Keratinocyte (primary cell): Measurements from ENCODE around the gene PRPF8. TPM values are rescaled to one million over a fixed set of nuclear protein-coding genes. Genes with fewer than 3 reads are reported as not detected.

Experiments
- DNase-seq: peaks from one replicate; pipeline ENCODE4 v3.0.0-alpha.2; 2011; ENCODE audit warnings: low read depth, missing footprints, low spot score
- FAIRE-seq: peaks from 2 replicates; lab custom pipeline; 2011; peaks lifted over from hg19 to GRCh38; lab: Jason Lieb, UNC
- H2AFZ ChIP-seq: 2 replicates; pipeline ENCODE4 v1.6.0; 2012; ENCODE audit warnings: low read length, control low read depth, inconsistent platforms; ENCODE audit not compliant: control insufficient read depth
- H3K27ac ChIP-seq: 2 replicates; pipeline ENCODE4 v1.5.1; 2011; ENCODE audit warnings: low read length; ENCODE audit not compliant: control insufficient read depth, insufficient read depth
- H3K27me3 ChIP-seq: 3 replicates; pipeline ENCODE4 v1.6.0; 2011; ENCODE audit warnings: low read length; ENCODE audit not compliant: control insufficient read depth, insufficient read depth; ENCODE audit errors: extremely low read depth
- H3K36me3 ChIP-seq, 2 experiments: 2 replicates in 1 of 2; 3 replicates in 1 of 2; pipeline ENCODE4 v1.5.1; 2011; ENCODE audit warnings: low read length in 2 of 2, mild to moderate bottlenecking in 1 of 2; ENCODE audit not compliant: control insufficient read depth in 2 of 2, insufficient read depth in 2 of 2; ENCODE audit errors: extremely low read depth in 1 of 2
- H3K4me1 ChIP-seq: 3 replicates; pipeline ENCODE4 v1.5.1; 2011; ENCODE audit warnings: low read length; ENCODE audit not compliant: control insufficient read depth, insufficient read depth; ENCODE audit errors: extremely low read depth
- H3K4me2 ChIP-seq: 3 replicates; pipeline ENCODE4 v1.6.0; 2011; ENCODE audit warnings: low read depth, low read length; ENCODE audit not compliant: control insufficient read depth, insufficient read depth; ENCODE audit errors: extremely low read depth
- H3K4me3 ChIP-seq, 3 experiments: fragments of 200-600 bp in 1 of 3; sonication (generic) in 1 of 3; 2 replicates in 2 of 3; 3 replicates in 1 of 3; pipeline ENCODE4 v1.5.1; 2011 to 2016; ENCODE audit warnings: low read length in 3 of 3, mild to moderate bottlenecking in 3 of 3, control low read depth in 2 of 3, inconsistent platforms in 1 of 3, low read depth in 1 of 3, mixed read lengths in 1 of 3, mixed run types in 1 of 3, moderate library complexity in 1 of 3; ENCODE audit not compliant: control insufficient read depth in 2 of 3, insufficient read depth in 2 of 3; ENCODE audit errors: extremely low read depth in 1 of 3
- H3K79me2 ChIP-seq: 2 replicates; pipeline ENCODE4 v1.6.0; 2012; ENCODE audit warnings: low read length; ENCODE audit not compliant: control insufficient read depth, insufficient read depth
- H3K9ac ChIP-seq: 3 replicates; pipeline ENCODE4 v1.6.0; 2011; ENCODE audit warnings: low read length; ENCODE audit not compliant: control insufficient read depth, insufficient read depth; ENCODE audit errors: extremely low read depth
- H3K9me1 ChIP-seq: 3 replicates; pipeline ENCODE4 v1.6.0; 2011; ENCODE audit warnings: low read length; ENCODE audit not compliant: control insufficient read depth, insufficient read depth; ENCODE audit errors: extremely low read depth
- H3K9me3 ChIP-seq: 2 replicates; pipeline ENCODE4 v1.5.1; 2012; ENCODE audit warnings: low read depth, low read length; ENCODE audit not compliant: control insufficient read depth
- H4K20me1 ChIP-seq: 3 replicates; pipeline ENCODE4 v1.6.0; 2011; ENCODE audit warnings: low read length; ENCODE audit not compliant: control insufficient read depth, insufficient read depth; ENCODE audit errors: extremely low read depth
- CTCF ChIP-seq, 3 experiments: IDR thresholded peaks in 1 of 3; conservative IDR thresholded peaks in 1 of 3; optimal IDR thresholded peaks in 1 of 3; 2 replicates in 2 of 3; 3 replicates in 1 of 3; pipeline versions ENCODE3 to v1.5.1; 2011; ENCODE audit warnings: low read length in 3 of 3, mild to moderate bottlenecking in 3 of 3, moderate library complexity in 2 of 3, control low read depth in 1 of 3, inconsistent platforms in 1 of 3; ENCODE audit not compliant: insufficient read depth in 2 of 3; ENCODE audit errors: extremely low read depth in 1 of 3
- EZH2 ChIP-seq: IDR thresholded peaks from one replicate; pipeline ENCODE4 v1.6.1; 2012; ENCODE audit warnings: inconsistent platforms, mild to moderate bottlenecking, low read length, moderate library complexity
- dilution Hi-C: fragments of 300-500 bp; cut with MboI; formaldehyde crosslinking; loops from one replicate; pipeline ENCODE4 v1.7.0; 2020; ENCODE audit warnings: low sequenced_read_pairs; ENCODE audit not compliant: extremely low pct_ligation_motif_present
- polyA plus RNA-seq, 5 experiments: library from polyadenylated mRNA; depleted of rRNA in 3 of 5; stranded (reverse) in 3 of 5; stranded (forward) in 1 of 5; unstranded in 1 of 5; fragments of >200 nt; gene quantifications; 1 replicate in 1 of 5; 2 replicates in 3 of 5; 3 replicates in 1 of 5; pipeline versions ENCODE4 v1.2.1 to v1.2.3, GENCODE V29; 2011 to 2012; ENCODE audit warnings: missing spikeins in 2 of 5, low read depth in 1 of 5, low replicate concordance in 1 of 5

Gene PRPF8
- polyA plus RNA-seq, 1 donor (not counting 4 experiments of a cell fraction or from before 2014, with no cell fraction given): 97.5 TPM

DNA sequence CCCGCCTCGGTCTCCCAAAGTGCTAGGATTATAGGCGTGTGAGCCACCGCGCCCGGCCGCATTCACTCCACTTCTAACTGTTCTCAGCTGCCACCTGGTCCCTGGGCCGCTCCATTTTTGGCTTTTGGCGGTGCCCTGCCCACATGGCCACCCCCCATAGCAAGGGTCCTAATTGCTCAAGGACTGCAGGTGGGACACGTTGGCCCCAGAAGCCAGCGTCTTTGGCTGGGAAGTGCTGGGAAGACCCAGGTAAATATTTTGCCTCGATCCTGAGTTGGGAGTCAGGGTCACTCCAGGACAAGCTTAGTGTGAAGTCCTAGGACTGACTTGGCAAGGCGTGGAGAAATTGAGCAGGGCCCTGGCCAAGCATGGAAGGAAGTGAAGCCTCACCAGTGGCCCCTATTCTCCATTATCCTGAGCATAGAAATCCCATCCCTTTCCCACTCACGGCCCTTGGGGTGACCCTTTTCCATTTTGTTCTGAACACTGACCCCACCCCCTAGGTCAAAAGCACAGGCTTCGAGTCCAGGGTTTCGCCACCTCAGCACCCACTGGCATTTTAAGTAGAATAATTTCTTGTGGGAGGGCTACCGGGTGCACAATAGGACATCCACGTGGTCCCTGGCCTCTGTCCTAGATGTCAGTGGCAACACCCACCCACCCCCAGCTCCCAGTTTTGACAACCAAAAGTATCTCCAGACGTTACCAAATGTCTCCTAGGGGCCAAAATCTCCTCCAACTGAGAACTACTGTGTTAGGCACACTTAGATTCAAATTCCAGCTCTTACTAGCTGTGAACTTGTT is 33.9 kb upstream of the PRPF8 start:
- H3K9me1 ChIP-seq: no peaks in the 10 kb centered on the region
- H3K27ac ChIP-seq: no peak overlapping the region
- peaks cover 21% of the 10 kb centered on the region for H3K79me2 ChIP-seq
- no peaks in the 10 kb centered on the region for H3K9me3 ChIP-seq
- dilution Hi-C loops: no loop called here
- no peak for TF ChIP-seq EZH2
- no peak for TF ChIP-seq CTCF (optimal IDR thresholded peaks at IDR 0.05 in 1 of 3, IDR thresholded peaks at IDR 0.05 in 1 of 3, conservative IDR thresholded peaks at IDR 0.05 in 1 of 3; ENCODE audit: extremely low read depth in 1 of 3, insufficient read depth in 2 of 3, low read length in 3 of 3)
- no peak overlapping the region for H3K4me2 ChIP-seq
- no peak for DNase-seq
- H3K4me1 ChIP-seq: peaks cover 24% of the 10 kb centered on the region
- H3K27me3 ChIP-seq: no peaks in the 10 kb centered on the region
- H2AFZ ChIP-seq: no peak overlapping the region
- H3K36me3 ChIP-seq: peaks cover 7% of the 10 kb centered on the region in 2 experiments
- no peak overlapping the region for H3K9ac ChIP-seq
- no peak overlapping the region for H3K4me3 ChIP-seq
- H4K20me1 ChIP-seq: peaks cover 13% of the 10 kb centered on the region
- no peak for FAIRE-seq

- Histone ChIP-seq H3K27ac (peak overlapping the region; percentile 94), H3K4me2 (peak overlapping the region; percentile 99), H3K4me1 (peaks cover 38% of the 10 kb centered on the region), H2AFZ (peak overlapping the region; percentile 93), H3K27me3 (no peaks in the 10 kb centered on the region), H3K9me1 (no peaks in the 10 kb centered on the region), H3K36me3 (peaks cover 22% of the 10 kb centered on the region in 2 experiments), H3K79me2 (peaks cover 35% of the 10 kb centered on the region), H3K9ac (peak overlapping the region; percentile 93), H4K20me1 (peaks cover 27% of the 10 kb centered on the region), H3K9me3 (no peaks in the 10 kb centered on the region), H3K4me3 (peak overlapping the region; percentile 63 to 87 (median 86))
- FAIRE-seq: peak; percentile 97
- no peak for TF ChIP-seq CTCF (optimal IDR thresholded peaks at IDR 0.05 in 1 of 3, IDR thresholded peaks at IDR 0.05 in 1 of 3, conservative IDR thresholded peaks at IDR 0.05 in 1 of 3; ENCODE audit: extremely low read depth in 1 of 3, insufficient read depth in 2 of 3, low read length in 3 of 3)
- TF ChIP-seq EZH2: no peak
- dilution Hi-C loops: no loop called here
- DNase-seq: peak; percentile 90
Measured at GRCh38 chr17:1716912-1717695, 32.4 kb upstream of the PRPF8 start.
